Measurements from ENCODE around the gene CACNB2.

The CACNB2 gene

DNA sequence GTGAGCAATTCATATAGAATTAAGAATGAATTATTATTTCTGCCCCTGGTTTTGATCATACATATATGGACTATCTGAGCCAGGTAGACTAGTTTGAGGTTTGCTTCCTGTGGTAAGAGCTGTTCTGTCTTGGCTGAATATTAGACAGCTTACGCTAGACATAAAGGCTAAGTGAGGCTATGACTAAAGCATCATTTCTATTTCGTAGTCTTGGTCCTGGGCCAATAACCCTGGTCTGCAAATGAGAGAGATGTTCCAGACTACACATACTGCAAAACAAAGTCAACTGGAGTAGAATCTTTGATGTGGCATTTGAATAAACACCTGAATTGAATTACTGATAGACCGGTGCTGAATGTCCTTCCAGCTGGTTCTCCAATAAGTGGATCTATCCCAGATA lies 40.8 kb upstream of the CACNB2 start:
- TF ChIP-seq, protein P1, sequence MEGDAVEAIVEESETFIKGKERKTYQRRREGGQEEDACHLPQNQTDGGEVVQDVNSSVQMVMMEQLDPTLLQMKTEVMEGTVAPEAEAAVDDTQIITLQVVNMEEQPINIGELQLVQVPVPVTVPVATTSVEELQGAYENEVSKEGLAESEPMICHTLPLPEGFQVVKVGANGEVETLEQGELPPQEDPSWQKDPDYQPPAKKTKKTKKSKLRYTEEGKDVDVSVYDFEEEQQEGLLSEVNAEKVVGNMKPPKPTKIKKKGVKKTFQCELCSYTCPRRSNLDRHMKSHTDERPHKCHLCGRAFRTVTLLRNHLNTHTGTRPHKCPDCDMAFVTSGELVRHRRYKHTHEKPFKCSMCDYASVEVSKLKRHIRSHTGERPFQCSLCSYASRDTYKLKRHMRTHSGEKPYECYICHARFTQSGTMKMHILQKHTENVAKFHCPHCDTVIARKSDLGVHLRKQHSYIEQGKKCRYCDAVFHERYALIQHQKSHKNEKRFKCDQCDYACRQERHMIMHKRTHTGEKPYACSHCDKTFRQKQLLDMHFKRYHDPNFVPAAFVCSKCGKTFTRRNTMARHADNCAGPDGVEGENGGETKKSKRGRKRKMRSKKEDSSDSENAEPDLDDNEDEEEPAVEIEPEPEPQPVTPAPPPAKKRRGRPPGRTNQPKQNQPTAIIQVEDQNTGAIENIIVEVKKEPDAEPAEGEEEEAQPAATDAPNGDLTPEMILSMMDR (IDR thresholded peaks at IDR 0.05) = no peak
- H3K27me3 ChIP-seq = peaks cover 14% of the 10 kb centered on the region
- peaks cover 10 to 12% of the 10 kb centered on the region in 2 experiments for H3K4me1 ChIP-seq (ENCODE audit: control insufficient read depth in 1 of 2, insufficient read depth in 1 of 2, low read depth in 1 of 2, low read length in 1 of 2)
- no peaks in the 10 kb centered on the region for H3K36me3 ChIP-seq
- no peaks in the 10 kb centered on the region for H3K9me3 ChIP-seq
- no peak overlapping the region for H3K27ac ChIP-seq
- H3K4me3 ChIP-seq (ENCODE audit: low read depth in 1 of 2, low read length in 1 of 2) = no peak overlapping the region

DNA sequence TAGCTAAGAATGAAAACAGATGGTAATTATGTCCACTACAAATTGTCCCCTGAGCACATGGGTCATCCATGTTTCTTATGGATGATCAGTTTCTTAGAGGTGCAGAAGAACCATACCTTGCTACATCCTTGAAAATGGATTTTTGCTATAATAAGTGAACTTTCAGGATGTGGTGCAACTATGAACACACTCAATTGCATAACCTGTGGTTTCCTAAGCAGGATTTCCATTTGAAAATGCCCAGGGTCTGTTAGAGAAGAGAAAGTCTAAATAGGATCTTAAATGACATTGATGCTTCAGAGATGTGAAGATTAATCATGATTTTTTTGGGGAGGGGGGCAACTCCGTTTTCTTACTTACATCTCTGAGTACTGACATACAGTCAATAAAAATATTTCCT lies 39.6 kb upstream of the CACNB2 start:
- TF ChIP-seq, protein P1 (IDR thresholded peaks at IDR 0.05) = no peak
- H3K9me3 ChIP-seq = no peaks in the 10 kb centered on the region
- peaks cover 10 to 12% of the 10 kb centered on the region in 2 experiments for H3K4me1 ChIP-seq (ENCODE audit: control insufficient read depth in 1 of 2, insufficient read depth in 1 of 2, low read depth in 1 of 2, low read length in 1 of 2)
- no peak overlapping the region for H3K27ac ChIP-seq
- H3K36me3 ChIP-seq = no peaks in the 10 kb centered on the region
- H3K27me3 ChIP-seq = peaks cover 14% of the 10 kb centered on the region
- H3K4me3 ChIP-seq (ENCODE audit: low read depth in 1 of 2, low read length in 1 of 2) = no peak overlapping the region

DNA sequence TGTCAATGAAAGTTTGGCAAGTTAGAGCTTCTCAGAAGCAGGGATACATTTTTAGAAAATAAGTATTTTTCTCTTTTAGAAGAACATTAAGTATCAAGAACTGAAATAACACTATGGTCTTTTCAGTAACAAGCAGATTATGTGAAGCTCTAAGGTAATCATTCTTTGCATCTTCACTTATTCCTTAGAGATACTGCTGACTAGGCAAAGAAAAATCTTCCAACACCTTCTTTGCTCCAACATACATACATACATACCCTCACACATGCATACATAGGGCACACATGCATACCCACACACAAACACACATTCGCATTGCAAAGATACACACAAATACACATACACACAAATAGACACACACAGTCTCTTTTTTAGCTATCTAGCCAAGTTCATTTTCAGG lies 37.8 kb upstream of the CACNB2 start:
- H3K4me3 ChIP-seq (ENCODE audit: low read depth in 1 of 2, low read length in 1 of 2) = no peak overlapping the region
- peaks cover 10 to 12% of the 10 kb centered on the region in 2 experiments for H3K4me1 ChIP-seq (ENCODE audit: control insufficient read depth in 1 of 2, insufficient read depth in 1 of 2, low read depth in 1 of 2, low read length in 1 of 2)
- H3K27me3 ChIP-seq = peaks cover 14% of the 10 kb centered on the region
- no peaks in the 10 kb centered on the region for H3K36me3 ChIP-seq
- TF ChIP-seq, protein P1 (IDR thresholded peaks at IDR 0.05) = no peak
- no peak overlapping the region for H3K27ac ChIP-seq
- H3K9me3 ChIP-seq = no peaks in the 10 kb centered on the region

DNA sequence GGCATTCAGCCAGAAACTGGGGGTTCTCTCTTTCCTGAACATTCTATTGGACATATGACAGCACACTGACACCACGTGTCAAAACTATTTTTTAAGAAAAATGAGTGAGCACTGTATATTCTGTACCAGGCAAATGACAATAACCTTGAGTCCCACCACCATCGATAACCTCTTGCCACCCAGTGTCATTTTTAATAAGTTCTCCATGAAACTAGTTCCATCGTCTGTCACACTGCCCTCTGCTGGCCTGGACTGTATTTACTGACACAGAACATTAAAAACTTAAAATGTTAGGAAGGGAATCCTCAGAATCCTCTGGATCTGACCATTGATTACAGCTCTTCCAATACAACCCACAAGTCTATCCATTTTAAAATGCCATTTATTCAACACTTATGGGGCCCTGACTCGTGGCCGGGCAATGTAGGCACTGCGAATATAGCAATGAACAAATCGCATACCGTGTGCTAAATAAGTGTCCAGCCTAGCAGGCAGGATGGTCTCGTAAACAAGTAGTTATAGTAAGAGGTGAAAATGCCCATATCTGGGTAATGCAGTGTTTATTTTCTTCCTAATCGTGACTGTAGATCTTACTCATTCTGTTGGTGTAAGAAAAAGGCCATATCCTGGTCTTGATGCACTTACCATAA lies 35.9 kb upstream of the CACNB2 start:
- TF ChIP-seq, protein P1 (IDR thresholded peaks at IDR 0.05) = no peak
- Histone ChIP-seq H3K27me3 (peaks cover 13% of the 10 kb centered on the region), H3K27ac (no peak overlapping the region), H3K9me3 (no peaks in the 10 kb centered on the region), H3K36me3 (no peaks in the 10 kb centered on the region), H3K4me1 (ENCODE audit: control insufficient read depth in 1 of 2, insufficient read depth in 1 of 2, low read depth in 1 of 2, low read length in 1 of 2) (peaks cover 10 to 12% of the 10 kb centered on the region in 2 experiments), H3K4me3 (ENCODE audit: low read depth in 1 of 2, low read length in 1 of 2) (no peak overlapping the region)

DNA sequence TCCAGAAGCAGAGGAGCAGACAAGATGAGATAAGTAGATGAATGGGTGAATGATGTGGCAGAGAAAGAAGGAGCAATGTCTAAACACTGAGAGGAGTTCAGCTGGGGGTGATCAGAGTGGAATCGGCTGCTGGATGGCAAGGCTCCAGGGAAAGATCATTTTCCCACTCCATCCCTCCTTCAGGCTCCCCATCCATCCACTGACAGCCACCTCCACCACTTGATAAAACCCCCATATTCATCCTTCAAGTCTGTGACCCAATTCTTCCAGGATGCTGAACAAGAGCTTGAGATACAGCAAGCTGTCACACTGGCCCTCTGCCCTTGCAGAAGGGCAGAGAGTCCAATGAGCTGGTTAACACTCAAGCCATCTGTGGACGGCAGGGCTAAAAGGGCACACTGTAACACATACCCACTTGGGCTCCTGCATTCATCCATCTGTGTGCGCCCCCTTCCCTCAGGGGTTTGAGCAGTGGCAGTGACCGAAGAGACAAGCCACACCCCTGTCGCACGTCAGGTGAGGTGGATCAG lies 30.8 kb upstream of the CACNB2 start:
- Histone ChIP-seq H3K4me3 (ENCODE audit: low read depth in 1 of 2, low read length in 1 of 2) (no peak overlapping the region), H3K4me1 (ENCODE audit: control insufficient read depth in 1 of 2, insufficient read depth in 1 of 2, low read depth in 1 of 2, low read length in 1 of 2) (no peaks in the 10 kb centered on the region), H3K9me3 (no peaks in the 10 kb centered on the region), H3K27ac (no peak overlapping the region), H3K36me3 (no peaks in the 10 kb centered on the region), H3K27me3 (no peaks in the 10 kb centered on the region)
- TF ChIP-seq, protein P1 (IDR thresholded peaks at IDR 0.05) = no peak
